PC-9 (cell line): Measurements from ENCODE around the gene ZBTB7C. TPM values are rescaled to one million over a fixed set of nuclear protein-coding genes. Genes with fewer than 3 reads are reported as not detected.

ENCODE experiments used
- BruUV-seq: library from RNA; stranded (reverse); fragments of 400-500 nt; replicated peaks from 2 replicates; lab custom pipeline; 2021; lab: Mats Ljungman, UMichigan
- CTCF ChIA-PET: fragments of 300-600 bp; sonication (Branson Sonifier 250); formaldehyde crosslinking; loops from one replicate; lab custom pipeline; 2022; ENCODE audit warnings: antibody characterized with exemption; lab: Charles Lee
- POLR2A ChIA-PET: fragments of 300-600 bp; sonication (Branson Sonifier 250); formaldehyde crosslinking; loops from one replicate; lab custom pipeline; 2022; ENCODE audit warnings: antibody characterized with exemption; ENCODE audit not compliant: unreplicated experiment; lab: Charles Lee
- DNase-seq, 2 experiments: peaks; one replicate each; pipeline versions ENCODE4 v3.0.0 to v3.0.0-alpha.2; 2015 to 2022; ENCODE audit warnings: mixed read lengths in 1 of 2
- H2AFZ ChIP-seq: fragments of 200-600 bp; sonication (generic); 2 replicates; pipeline ENCODE4 v1.8.1; 2017; ENCODE audit warnings: antibody characterized with exemption
- H3F3A ChIP-seq: fragments of 200-600 bp; sonication (generic); 2 replicates; pipeline ENCODE4 v1.8.1; 2017; ENCODE audit warnings: antibody characterized with exemption, mild to moderate bottlenecking, low read depth; ENCODE audit not compliant: insufficient read depth
- H3K27ac ChIP-seq: fragments of 200-600 bp; sonication (generic); 2 replicates; pipeline ENCODE4 v1.6.1; 2016; ENCODE audit warnings: mixed run types
- H3K27me3 ChIP-seq: fragments of 200-600 bp; sonication (generic); 2 replicates; pipeline ENCODE4 v1.6.1; 2016; ENCODE audit warnings: low read depth, mixed run types; ENCODE audit not compliant: insufficient read depth
- H3K36me3 ChIP-seq: fragments of 200-600 bp; sonication (generic); 2 replicates; pipeline ENCODE4 v1.6.1; 2016; ENCODE audit warnings: low read depth, mixed run types
- H3K4me1 ChIP-seq: fragments of 200-600 bp; sonication (generic); replicated peaks from 2 replicates; pipeline ENCODE4 v1.6.1; 2016; ENCODE audit warnings: mixed run types; ENCODE audit not compliant: insufficient read depth
- H3K4me2 ChIP-seq: fragments of 200-600 bp; sonication (generic); 2 replicates; pipeline ENCODE4 v1.6.1; 2017; ENCODE audit warnings: mixed run types
- H3K4me3 ChIP-seq: fragments of 200-600 bp; sonication (generic); 2 replicates; pipeline ENCODE4 v1.6.1; 2016; ENCODE audit warnings: mixed run types
- H3K79me2 ChIP-seq: fragments of 200-600 bp; sonication (generic); 2 replicates; pipeline ENCODE4 v1.6.1; 2017; ENCODE audit warnings: low read depth, mixed run types
- H3K9me2 ChIP-seq: fragments of 200-600 bp; sonication (generic); 2 replicates; pipeline ENCODE4 v1.8.1; 2017; ENCODE audit warnings: mild to moderate bottlenecking; ENCODE audit not compliant: insufficient read depth
- H3K9me3 ChIP-seq: fragments of 200-600 bp; sonication (generic); 2 replicates; pipeline ENCODE4 v1.8.1; 2016; ENCODE audit warnings: low read depth; ENCODE audit not compliant: insufficient read depth
- H4K20me1 ChIP-seq: fragments of 200-600 bp; sonication (generic); 2 replicates; pipeline ENCODE4 v1.8.1; 2017; ENCODE audit not compliant: insufficient read depth
- EZH2 ChIP-seq: fragments of 200-600 bp; sonication (generic); IDR thresholded peaks from 2 replicates; pipeline ENCODE4 v1.8.0; 2017; ENCODE audit warnings: antibody characterized with exemption, low read depth
- intact Hi-C: fragments of 100-400 bp; cut with micrococcal nuclease; formaldehyde crosslinking; loops from one replicate; pipeline ENCODE4 v1.10.0; 2022; ENCODE audit not compliant: unreplicated experiment
- total RNA-seq: library from RNA; stranded (reverse); gene quantifications from 2 replicates; pipeline ENCODE4 v1.2.3, GENCODE V29; 2021
- TF ChIP-seq, protein P1 (sequence below): fragments of 200-600 bp; sonication (generic); conservative IDR thresholded peaks from 2 replicates; pipeline ENCODE4 v1.6.1; 2017; ENCODE audit warnings: mixed run types, antibody characterized with exemption, mild to moderate bottlenecking, moderate library complexity

ZBTB7C gene
- total RNA-seq, 1 experiment from 2014 or later, result not detected

- Histone ChIP-seq H2AFZ (no peak overlapping the region), H3K4me2 (no peak overlapping the region), H3K4me1 (no peaks in the 10 kb centered on the region), H3K79me2 (no peaks in the 10 kb centered on the region), H3K9me3 (no peaks in the 10 kb centered on the region), H3K4me3 (no peak overlapping the region), H3F3A (no peaks in the 10 kb centered on the region), H3K36me3 (no peaks in the 10 kb centered on the region), H3K9me2 (no peaks in the 10 kb centered on the region), H3K27me3 (0 out of 2 replicates have a peak, but pooled peaks cover 15% of the 10 kb centered on the region), H3K27ac (no peak overlapping the region), H4K20me1 (no peaks in the 10 kb centered on the region)
- ChIA-PET POLR2A (no interaction called here), CTCF (no interaction called here)
- TF ChIP-seq EZH2, result no peak
- TF ChIP-seq, protein P1, sequence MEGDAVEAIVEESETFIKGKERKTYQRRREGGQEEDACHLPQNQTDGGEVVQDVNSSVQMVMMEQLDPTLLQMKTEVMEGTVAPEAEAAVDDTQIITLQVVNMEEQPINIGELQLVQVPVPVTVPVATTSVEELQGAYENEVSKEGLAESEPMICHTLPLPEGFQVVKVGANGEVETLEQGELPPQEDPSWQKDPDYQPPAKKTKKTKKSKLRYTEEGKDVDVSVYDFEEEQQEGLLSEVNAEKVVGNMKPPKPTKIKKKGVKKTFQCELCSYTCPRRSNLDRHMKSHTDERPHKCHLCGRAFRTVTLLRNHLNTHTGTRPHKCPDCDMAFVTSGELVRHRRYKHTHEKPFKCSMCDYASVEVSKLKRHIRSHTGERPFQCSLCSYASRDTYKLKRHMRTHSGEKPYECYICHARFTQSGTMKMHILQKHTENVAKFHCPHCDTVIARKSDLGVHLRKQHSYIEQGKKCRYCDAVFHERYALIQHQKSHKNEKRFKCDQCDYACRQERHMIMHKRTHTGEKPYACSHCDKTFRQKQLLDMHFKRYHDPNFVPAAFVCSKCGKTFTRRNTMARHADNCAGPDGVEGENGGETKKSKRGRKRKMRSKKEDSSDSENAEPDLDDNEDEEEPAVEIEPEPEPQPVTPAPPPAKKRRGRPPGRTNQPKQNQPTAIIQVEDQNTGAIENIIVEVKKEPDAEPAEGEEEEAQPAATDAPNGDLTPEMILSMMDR, result no peak
- no TSS peak for BruUV-seq
- no peak for DNase-seq
- intact Hi-C loops, result no loop called here
Observed at GRCh38 chr18:48074929-48075706, 334.1 kb downstream of the ZBTB7C start.

- no peak for TF ChIP-seq EZH2
- TF ChIP-seq, protein P1, result no peak
- Histone ChIP-seq H3K79me2 (no peaks in the 10 kb centered on the region), H3K27ac (no peak overlapping the region), H3K4me2 (no peak overlapping the region), H3K36me3 (no peaks in the 10 kb centered on the region), H3K4me3 (no peak overlapping the region), H3K4me1 (no peaks in the 10 kb centered on the region), H2AFZ (no peak overlapping the region), H3K27me3 (0 out of 2 replicates have a peak, but pooled peaks cover 15% of the 10 kb centered on the region), H3K9me3 (no peaks in the 10 kb centered on the region), H3F3A (no peaks in the 10 kb centered on the region), H4K20me1 (no peaks in the 10 kb centered on the region), H3K9me2 (no peaks in the 10 kb centered on the region)
- BruUV-seq, result no TSS peak
- ChIA-PET CTCF (no interaction called here), POLR2A (no interaction called here)
- no peak for DNase-seq
- intact Hi-C loops, result no loop called here
Observed at GRCh38 chr18:48073211-48073930, 335.8 kb downstream of the ZBTB7C start.

DNA sequence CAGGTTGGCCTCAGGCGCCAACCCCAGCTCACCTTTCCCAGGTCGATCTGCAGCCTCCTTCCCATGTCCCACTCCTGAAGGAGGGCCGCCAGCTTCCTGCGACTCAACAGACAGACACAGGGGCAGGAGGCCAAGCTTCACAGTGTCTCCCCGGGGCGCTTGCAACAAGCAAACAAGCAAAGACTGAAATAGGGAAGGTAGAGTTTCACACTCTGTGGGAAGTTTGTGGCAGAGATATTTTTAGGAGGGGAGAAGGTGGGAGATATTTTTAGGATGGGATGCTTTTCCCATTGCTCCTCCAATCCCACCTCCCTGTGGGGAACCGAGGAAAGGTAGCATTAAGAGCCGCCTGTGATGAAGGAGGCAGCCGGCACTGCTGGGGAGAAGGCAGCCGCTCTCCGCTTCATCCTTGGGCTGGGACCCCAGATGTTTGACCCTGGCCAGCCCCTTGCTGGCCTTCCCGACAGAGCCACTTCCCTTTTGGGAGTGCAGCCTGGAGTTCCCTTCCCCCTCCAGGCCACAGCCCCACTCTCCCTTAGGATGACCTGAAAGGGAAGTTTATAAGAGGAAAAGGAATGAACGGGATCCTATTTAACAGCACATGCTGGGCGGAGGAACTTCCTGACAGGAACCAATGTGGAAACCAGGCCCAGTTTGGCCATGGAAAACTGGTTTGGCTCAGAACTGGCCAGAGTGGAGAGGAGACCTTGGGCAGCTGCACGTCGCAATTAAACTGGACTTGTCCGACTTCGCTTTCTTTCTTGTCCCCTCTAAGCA lies 336.6 kb downstream of the ZBTB7C start:
- POLR2A ChIA-PET, result no interaction called here
- Histone ChIP-seq H4K20me1 (no peaks in the 10 kb centered on the region), H2AFZ (no peak overlapping the region), H3K4me3 (no peak overlapping the region), H3K79me2 (no peaks in the 10 kb centered on the region), H3K27me3 (0 out of 2 replicates have a peak, but pooled peaks cover 15% of the 10 kb centered on the region), H3F3A (no peaks in the 10 kb centered on the region), H3K9me2 (no peaks in the 10 kb centered on the region), H3K4me2 (no peak overlapping the region), H3K9me3 (no peaks in the 10 kb centered on the region), H3K36me3 (no peaks in the 10 kb centered on the region), H3K27ac (no peak overlapping the region), H3K4me1 (no peaks in the 10 kb centered on the region)
- intact Hi-C loops, result no loop called here
- CTCF ChIA-PET, result no interaction called here
- no TSS peak for BruUV-seq
- no peak for DNase-seq
- TF ChIP-seq, protein P1, result no peak
- TF ChIP-seq EZH2, result no peak
